Anterior cingulate cortex (tissue), 58 donors: ENCODE results near the gene CABCOCO1.

Experiments used
- DNase-seq, 58 donors: peaks; one replicate each; lab custom pipeline; 2025; lab: John Stamatoyannopoulos, UW

Gene CABCOCO1

DNA sequence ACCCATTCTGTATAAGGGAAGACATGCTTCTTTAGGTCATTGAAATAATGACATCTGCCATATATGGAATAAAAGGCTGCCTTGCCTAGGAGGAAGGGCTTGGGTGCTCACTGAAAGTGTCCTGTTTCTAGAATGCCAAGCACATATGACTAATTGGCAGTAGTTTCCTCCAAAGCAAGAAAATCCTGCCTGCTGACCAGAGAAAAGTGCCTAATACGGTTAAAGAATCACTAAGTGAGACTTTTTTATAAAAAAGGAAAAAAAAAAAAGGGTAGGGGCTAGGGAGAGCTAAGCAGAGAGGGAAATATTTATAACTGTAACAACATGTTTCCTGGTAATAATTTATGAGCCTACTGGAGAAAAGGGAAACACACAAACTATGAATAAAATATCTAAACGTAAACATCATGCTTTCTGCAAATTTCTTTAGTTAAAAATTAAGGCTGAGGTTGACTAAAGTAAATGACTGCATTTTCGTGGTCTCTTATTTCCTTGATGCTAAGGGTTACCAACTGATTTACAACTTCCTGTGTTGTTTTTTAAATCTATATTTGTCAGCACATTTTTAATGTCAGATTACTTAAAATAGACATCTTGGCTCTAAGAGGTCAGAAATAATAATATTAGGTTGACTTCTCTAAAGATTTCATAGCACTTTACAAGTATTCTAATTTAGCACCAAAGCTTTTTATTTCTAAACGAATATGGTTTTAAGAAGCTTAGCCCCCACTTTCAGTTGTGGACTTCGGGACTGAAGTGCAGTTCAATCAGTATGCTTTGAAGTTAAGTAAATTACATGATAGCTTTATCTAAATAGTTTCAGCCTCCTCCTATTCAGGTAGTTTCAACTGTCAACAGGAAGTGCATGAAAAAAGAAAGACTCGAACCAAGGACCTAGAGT, 89.6 kb downstream of the CABCOCO1 start:
- DNase-seq, result no peak

DNA sequence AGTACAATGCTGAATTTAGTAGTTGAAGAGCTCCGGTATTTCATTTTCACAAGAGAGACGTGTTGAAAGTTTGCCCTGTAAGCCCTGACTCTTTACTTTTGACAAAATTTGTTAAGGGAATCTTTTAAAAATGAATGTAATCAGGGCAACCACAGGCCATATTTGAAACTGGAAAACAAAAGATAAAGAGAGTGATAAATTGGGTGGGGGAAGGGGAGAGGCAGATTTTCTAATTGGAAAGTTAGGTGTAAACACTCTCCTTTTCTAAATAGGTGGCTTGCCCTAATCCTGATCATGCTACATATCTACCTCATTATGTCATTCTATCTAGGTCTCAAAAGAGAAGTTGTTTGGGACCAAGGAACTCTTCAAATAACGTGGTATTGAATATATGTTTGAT, 90.7 kb downstream of the CABCOCO1 start:
- DNase-seq, result no peak

DNA sequence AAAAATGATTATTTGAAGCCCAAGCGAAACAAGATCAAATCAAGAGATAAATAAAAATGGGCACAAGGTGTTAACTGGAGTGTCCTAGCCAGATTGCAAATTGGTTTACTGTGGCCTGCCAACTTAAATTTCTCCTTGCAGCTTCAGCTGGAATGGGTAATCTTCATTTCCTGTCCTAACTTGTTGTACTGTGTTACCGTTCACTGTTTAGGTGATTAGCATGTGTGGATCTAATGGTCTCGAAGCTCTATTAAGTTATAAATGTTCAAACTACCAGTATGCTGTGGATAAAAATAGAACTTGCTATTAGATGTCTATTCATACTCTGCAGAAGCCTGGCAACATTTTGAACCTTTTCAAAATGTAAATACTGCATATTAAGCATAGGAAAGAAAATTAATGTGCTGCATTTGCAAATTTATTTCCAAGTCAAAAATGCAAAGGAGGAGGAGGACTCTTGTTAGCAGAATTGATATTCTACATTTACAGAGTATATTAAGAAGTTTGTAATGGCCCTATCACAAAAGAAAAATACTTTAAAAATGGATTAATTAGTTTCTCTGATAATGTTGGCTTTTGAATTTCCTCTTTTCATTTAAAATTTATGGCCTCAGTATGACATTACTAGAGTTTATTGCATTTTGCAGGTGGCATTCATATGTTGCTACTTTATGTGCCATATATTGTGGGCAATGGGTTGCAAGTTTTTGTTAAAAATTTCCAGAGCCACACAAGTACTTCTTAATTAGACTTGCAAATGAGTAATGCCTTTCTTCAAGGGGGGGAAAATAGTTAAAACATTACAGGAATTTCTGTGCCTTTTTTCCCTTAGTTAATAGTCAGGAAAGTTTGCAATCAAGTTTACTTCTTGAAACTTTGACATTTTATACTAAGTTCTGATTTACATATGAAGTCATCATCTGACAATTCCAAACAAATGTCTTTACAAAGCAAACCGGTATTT, 92.1 kb downstream of the CABCOCO1 start:
- no peak for DNase-seq

DNA sequence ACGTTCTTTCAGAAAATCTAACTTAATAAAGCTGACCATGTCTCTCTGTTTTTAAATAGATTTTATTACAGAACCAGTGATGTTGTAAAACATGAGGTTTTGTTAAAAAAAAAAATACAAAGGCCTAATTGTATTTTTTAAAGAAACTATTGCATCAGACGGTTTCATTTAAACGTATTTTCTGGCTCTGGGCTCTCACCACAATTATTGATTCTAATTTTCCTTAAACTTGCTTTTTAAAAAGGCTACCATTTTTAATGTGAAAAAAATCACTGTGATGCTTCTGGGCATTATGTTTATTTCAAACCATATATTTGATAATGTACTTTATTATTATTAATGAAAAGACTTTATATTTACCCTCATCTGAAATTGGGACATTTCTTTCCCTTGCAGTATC, 94.3 kb downstream of the CABCOCO1 start:
- DNase-seq, result no peak

DNA sequence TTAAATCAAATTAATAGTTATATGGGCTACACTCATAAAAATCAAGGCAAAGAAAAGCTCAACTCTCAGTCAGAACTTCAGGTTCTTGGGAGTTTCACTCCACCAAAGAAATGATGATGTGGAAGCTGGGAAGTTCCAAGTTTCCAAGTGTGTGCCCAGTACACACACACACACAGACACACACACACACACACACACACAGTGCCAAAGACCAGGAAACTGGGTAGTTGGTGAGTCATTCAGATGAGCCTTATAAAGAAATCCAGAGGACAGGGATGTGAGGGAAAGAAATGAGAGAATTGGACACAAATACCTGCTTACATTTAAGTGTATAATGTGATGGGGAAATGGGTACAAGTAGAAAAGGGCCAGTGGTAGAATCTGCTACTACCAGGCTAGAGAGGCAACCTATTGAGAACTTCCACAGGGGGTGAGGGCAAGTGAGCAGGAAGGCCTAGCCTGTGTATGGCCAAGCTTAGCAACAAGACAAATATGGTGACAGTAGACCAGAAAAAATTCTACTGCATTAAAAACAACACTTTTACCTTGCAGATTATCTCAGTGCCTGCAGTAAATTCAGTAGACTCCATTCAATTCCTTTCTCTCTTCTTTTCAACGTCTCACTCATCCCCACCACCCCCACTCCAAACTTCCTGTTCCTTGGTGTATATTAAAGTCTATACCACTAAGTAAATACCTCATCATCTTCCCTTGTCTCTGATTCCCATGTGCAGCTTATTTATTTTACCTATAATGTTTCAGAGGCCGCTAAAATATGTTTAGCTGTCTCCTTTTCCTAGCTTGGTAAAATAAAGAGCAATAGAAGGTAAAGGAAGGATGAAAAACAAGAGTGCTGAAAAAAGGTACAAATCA, 95.0 kb downstream of the CABCOCO1 start:
- DNase-seq, result peak in 1 of 58 donors; percentile 4

DNA sequence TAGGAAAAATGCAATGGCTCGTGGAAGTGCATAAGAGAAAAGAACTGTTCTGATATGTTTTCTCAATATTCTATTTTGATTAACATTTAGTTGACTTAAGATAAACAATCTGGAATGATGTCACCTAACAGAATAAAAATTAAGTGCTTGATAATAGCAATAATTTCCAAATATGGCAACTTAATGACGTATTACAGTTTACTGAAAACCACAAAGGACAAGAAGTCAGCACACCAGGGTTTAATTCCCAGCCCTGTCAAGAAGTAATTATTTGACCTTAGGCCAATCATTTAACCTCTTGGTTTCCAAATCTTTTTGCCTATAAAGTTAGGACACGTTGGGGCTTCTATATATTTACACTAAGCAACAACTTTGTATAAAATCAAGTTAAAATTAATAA, 95.7 kb downstream of the CABCOCO1 start:
- no peak for DNase-seq

DNA sequence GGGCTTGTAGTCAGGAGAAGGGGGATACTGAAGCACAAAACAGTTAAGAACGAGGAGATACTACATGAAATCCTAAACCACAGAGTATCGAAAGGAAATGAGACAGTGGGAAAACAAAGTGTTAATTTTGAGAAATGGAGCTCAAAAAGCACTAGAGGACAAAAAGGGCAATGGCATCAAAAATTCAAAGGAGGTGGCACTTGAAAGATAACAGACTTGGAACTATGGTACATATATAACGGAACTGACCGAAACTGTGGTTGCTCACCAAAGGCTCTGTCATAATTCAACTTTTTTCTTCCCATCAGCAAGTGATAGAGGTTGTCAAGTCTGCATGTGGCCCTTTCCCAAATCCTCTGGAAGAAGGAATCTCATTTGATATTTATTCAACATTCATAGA, 97.0 kb downstream of the CABCOCO1 start:
- DNase-seq, result no peak

DNA sequence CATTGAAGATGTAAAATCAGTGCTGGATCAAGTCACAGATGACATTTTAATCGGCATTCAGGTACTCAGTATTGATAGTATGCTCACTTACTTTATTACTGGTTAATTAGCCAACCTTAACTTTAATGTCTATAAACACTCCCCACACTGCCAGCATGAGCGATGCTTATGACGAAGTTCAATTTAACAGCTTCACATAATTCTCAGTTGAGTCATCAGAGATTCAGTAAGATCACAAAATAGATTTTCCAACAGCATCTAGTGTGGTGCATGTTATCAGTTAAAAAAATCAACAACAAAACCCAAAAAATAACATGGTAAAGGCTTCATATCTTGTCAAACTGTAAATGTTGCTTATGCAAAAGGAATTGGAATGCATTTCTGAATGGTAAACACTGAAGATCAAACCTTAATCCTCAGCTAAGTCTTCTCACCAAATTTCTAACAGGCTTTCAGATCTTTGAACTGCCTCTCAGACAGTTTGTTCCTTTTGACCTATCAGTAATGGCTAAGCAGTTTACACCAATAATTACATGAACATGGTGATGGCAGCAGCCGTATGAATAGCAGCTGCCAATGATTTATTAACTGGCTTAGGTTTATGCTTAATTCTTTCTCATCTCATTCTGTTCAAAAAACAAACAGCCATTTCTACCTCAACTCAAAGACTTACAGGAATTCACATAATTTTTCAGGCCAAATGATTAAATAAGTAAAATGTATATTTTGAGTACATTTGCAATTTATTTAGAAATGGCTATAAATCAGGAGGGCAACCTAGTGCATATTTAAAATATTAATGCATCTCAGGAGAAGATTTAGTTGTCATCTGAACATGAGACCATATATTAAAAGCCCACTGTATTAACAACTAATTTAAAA, 98.5 kb downstream of the CABCOCO1 start:
- DNase-seq, result no peak

DNA sequence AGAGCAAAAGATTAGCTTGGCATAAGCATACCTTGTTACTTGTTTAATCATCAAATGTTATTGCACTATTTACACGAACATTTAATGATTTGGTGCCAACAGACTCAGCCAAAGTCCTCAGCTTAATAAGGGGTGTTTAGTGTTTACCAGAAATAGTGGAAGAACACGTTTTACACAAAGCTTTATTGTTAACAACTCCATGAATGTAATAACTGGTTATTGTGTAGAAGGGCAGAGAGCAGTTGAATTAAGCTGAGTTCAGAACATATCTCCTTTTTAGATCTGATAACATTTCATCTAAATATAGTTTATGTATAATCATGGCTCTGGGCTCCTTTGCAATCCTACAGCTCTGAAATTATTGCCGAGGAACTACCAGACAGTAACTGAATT, 99.1 kb downstream of the CABCOCO1 start:
- DNase-seq, result no peak

DNA sequence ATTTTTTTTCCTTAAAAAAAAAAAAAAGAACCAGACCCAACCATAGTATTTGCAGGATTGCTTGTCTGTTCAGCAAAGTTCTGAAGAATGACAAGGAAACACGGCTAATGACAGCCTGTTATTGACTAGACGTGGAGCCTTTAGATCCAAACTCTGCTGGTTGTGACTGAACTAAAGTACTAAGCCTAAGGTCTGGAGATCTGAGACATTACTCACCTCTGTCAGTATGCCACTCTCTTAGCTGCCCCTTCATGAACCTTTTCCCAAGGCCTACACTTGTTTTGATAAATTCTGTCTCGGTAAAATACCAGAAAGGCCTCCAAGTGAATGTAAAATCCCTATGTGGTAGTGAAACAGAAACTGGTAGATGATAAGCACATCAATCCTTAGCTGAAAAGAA, 101.0 kb downstream of the CABCOCO1 start:
- DNase-seq, result no peak

DNA sequence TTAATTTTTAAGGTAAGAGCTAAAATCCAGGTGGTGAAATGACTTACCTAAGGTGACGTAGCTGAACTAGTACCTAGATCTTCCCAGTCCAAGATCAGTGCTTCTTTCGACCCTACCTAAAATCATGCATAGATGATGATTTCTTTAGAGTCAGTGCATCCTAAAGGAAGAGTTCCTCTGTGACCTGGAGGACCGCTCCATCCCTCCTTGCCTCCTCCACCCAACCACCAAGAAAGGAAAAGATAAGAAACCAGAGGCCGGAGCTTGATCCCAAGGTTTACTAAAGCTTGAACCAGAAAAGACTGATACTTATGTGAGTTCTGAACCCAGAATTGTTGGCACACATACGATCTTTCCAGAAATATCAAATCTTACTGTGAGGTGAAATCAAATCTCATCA, 101.8 kb downstream of the CABCOCO1 start:
- DNase-seq, result no peak

DNA sequence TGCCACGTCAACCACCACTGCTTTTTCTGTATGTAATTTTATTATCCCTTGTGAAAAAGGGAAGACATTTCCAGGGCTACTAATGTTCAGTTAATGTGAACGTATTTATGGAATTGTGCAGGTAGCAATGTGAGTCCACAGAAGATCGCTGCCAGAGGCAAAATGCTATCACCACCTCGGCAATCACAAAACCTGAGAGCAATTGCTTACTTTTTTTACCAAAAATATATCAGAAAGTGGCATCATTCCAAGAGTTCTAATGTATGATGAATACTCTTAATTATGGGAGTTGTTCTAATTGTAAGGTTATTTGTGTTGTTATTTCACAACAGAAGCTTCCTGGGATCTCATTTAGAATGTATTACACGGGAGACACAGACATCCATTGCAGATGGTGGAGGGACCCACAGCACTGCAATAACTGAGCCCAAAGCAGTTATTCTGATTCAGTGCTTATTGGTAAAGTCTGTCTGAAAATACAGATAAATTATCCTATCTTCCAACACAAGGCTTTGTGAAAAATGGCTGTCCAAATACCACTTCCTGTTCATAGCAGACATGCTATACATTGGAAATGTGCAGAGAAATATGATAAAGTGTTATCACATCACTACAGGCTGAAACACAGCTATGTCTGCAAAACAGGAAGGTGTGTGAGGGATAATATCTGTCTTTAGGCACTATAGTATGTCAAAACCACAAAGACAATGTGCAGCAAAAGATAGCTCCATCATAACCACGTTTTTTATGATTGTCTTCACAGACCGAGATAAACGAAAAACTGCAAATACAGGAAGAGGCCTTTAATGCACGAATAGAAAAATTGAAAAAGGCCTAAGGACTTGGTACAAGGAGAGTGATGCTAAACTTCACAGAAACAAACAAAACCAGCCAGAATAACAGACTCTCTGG, 102.7 kb downstream of the CABCOCO1 start:
- no peak for DNase-seq

DNA sequence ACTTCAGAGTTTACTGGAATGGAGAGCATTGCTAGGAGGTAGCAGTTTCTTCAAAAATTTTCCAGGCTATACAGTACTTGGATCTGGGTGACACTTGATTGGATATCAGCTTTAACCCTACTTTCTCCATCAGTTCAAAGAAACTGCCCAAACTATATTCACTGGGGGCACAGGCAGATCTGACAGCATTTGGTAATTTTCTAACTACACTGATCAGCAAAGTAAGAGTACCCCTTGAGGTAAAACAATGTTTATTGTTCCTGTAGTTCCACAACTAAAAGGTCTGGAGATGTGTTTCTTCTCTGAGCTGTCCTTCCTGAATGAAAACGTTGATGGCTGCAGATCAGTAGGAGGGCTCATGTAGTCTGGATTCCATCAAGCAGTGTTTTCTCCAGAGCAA, 104.2 kb downstream of the CABCOCO1 start:
- DNase-seq, result no peak

DNA sequence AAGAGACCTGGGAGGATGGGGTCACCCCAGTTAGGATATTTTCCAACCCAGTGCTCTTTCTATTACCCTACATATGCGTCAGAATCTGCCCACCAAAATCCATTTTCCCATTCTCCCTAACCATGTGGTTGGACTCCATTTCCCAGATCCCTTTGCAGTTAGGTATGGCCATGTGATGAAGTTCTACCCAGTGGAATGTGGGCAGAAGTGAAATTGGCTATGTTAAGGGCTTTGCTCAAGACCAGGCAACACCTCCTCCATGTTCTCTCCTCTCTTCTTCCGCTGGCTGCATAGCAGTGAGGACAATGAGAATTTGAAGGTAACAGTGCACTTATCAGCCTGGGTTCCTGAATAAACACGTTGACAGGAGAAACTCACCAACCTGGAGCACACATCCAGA, 111.3 kb downstream of the CABCOCO1 start:
- no peak for DNase-seq

DNA sequence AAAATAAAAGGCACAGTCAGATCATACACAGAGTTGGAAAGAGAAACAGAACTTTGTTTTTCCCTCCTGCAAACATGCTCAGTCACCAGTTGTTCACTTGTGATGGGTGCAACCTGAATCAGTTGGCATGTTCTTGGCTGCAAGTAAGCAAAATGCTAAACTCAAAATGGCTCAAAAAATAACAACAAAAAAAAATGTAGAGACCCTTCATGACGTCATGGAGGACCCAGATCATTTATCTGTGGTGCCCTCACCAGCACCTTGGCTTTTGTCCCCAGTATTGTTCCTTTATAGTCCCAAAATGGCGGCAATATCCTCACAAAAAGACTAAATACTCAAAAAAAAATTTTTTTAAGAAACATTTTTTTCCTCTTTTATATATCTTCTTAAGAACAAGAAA, 112.4 kb downstream of the CABCOCO1 start:
- no peak for DNase-seq

DNA sequence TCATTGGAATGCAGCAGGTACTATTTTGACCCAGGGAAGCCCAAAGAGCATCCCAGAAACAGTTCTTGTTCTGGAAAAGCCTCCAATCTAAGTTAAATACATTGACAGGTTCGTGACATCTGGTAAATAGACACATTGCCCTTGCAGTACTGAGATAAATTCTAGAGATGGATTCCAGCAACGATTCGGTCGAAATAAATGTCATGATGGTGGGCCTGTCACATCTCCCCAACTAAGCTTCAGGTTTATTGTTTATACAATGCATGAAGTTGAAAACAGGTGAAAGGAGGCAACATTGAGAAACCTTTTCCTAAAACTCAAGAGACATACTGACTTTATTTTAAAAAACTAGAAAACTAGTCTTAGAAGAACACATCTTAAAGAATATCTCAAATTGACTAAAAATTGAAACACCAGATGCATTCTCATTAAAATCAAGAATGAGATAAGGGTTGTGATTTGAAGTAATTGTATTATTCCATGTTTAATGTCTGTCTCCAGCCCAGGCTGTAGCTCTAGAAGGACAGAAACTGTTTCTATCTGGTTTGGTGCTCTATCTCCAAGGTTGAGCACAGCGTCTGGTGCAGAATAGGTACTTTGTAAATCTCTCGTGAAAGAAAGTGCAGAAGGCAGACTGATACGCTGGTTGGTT, 114.0 kb downstream of the CABCOCO1 start:
- DNase-seq, result no peak

DNA sequence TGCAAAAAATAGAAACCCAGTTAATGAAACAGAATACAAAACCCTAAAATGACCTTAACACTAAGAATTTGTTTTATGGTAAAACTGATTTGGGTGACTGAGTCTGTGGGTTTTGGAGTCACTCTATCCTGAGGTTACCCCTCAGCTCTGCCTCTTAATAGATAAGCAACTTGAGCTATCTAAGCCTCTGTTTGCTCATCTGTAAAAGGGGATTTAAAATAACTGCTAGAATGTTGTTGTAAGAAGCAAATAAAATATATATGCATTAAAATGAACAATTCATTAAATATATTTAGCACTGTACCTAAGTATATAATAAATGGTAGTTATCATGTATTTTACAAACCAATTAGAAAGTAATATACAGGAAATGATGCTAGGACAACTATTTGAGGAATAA, 115.4 kb downstream of the CABCOCO1 start:
- DNase-seq, result no peak

DNA sequence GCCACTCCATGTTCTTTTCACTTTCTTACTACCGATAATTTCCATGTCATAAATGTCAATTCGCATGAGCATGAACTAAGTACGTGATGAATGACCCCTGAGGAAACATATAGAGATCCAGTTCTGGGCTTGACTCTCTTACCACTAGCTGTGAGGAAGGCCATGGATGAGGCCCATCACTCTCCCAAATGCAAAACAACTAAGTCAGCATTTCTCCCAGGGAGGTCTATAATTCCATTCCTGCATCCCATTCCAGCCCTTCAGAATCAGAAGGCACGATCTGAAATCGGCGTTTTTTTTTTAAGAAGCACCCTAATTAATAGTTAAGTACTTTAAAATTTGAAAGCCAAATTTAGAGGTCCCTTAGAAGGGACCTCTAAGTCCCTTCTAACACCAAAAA, 116.5 kb downstream of the CABCOCO1 start:
- no peak for DNase-seq
